Measurements from ENCODE around the gene CABCOCO1.

Gene CABCOCO1

DNA sequence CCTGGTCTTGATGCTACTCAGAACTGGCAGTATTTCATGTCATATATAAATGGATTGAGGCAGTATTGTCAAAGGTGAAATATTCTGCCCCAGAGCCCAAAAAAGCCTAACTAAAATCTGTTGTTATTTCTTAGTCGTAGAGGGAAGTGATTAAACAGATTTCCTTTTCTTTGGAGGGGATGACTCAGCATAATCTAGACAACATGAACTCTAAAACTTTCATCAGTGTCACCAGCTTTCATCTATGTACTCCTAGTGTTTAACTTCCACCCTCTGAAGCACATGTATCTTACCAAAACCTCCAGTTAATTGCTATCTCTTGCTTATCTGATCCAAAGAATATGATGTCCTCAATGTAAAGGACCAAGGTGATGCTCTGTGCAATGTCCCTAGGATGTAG, 141.7 kb downstream of the CABCOCO1 start:
- DNase-seq = no peak

DNA sequence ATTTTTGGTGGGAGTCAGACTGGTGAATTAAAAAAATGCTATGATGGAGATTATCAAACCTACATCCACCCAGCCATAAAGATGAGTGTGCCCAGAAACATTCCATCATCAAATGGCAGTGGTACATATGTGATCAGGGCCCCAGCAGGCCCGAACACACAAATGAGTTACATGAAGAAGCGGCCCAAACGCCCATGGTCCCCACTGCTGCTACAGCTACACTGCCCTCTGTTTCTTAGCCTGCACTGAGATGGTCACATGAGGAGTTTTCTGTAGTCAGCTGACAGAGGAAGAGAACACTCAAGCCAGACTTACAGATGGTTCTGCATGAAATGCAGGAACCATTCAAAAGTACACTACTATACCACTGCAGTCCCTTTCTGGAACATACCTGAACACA, 142.4 kb downstream of the CABCOCO1 start:
- DNase-seq = no peak
- no peak for TF ChIP-seq POLR2A (IDR thresholded peaks at IDR 0.05; ENCODE audit: low read length)
- no peak for TF ChIP-seq GATA1 (IDR thresholded peaks at IDR 0.05; ENCODE audit: low read depth, low read length)

More for the DNA sequence above, 141.7 kb downstream of the CABCOCO1 start:
- no peak for TF ChIP-seq POLR2A (IDR thresholded peaks at IDR 0.05; ENCODE audit: low read length)
- TF ChIP-seq GATA1 (IDR thresholded peaks at IDR 0.05; ENCODE audit: low read depth, low read length) = no peak

DNA sequence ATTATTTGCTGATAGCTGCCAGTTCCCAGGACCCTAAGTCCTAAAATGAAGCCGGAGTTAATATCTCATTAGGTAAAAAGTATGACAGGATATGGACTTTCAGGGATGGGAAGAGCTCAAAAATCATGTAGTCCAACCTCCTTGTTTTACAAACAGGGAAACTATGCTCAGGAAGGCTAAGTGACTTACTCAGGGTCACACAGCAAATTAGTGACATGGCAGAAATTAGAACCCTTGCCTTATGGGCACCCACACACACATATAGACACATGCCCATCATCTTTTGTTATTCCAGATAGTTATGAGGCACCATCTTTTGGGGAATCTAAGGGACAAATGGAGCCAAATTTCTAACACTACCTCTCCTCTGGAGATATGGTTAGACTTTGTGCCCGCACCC, 147.5 kb downstream of the CABCOCO1 start:
- no peak for DNase-seq
- no peak for TF ChIP-seq POLR2A (IDR thresholded peaks at IDR 0.05; ENCODE audit: low read length)
- no peak for TF ChIP-seq GATA1 (IDR thresholded peaks at IDR 0.05; ENCODE audit: low read depth, low read length)

DNA sequence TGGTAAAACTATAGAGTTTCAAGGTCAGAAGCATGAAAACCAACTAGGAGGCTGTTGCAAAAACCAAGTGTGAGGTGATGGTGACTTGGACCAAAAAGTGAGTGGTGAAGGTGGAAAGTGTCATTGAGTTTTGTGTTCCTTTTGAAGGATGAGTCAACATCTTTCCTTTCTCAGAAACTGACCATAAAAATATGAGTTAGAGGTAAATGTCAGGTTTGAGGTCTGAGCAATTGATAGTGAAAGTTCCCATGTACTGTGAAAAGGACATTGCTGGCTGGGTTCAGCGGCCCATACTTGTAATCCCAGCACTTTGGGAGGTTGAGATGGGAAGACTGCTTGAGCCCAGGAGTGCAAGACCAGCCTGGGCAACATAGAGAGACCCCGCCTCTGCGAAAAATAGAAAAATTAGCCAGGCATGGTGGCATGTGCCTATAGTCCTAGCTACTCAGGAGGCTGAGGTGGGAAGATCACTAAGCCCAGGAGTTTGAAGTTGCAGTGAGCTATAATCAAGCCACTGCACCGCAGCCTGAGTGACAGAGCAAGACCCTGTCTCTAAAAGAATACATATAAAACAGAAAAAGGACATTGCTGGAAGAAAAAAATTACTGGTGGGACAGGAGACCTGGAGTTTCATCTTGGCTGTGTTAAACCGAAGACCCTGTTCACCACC, 149.5 kb downstream of the CABCOCO1 start:
- TF ChIP-seq GATA1 (IDR thresholded peaks at IDR 0.05; ENCODE audit: low read depth, low read length) = no peak
- no peak for TF ChIP-seq POLR2A (IDR thresholded peaks at IDR 0.05; ENCODE audit: low read length)
- DNase-seq = no peak

DNA sequence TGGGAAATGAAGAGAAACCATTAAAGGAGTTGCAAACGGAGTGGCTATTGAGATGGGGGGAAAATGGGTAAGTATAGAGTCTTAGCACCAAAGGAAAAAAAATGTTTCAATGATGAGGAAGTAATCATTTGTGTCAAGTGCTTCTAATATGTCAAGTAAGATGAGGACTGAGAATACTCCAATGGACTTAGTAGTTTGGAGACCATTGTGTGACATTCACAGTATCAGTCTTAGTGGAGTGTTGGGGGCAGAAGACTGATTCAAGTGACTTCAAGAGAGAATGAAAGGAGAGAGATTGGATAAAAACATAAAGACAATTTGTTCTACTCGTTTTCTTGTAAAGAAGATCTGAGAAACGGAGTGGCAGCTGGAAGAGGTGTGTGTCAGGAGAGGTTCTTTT, 150.2 kb downstream of the CABCOCO1 start:
- DNase-seq = no peak
- TF ChIP-seq GATA1 (IDR thresholded peaks at IDR 0.05; ENCODE audit: low read depth, low read length) = no peak
- no peak for TF ChIP-seq POLR2A (IDR thresholded peaks at IDR 0.05; ENCODE audit: low read length)

DNA sequence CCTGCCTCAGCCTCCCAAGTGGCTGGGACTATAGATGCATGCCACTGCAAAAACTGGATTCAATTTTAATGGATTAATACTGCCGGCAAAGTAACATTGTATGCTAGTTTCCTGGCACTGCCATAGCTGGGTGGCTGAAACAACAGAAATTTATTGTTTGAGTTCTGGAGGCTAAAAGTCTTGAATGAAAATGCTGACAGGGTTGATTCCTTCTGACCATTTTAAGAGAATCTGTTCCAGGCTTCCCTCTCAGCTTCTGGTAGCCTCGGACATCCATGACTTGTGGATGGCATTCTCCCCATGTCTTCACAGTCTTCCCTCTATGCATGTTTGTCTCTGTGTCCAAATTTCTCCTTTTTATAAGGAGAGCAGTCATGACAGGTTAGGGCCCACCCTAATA, 151.4 kb downstream of the CABCOCO1 start:
- DNase-seq = no peak
- TF ChIP-seq POLR2A (IDR thresholded peaks at IDR 0.05; ENCODE audit: low read length) (no peak), GATA1 (IDR thresholded peaks at IDR 0.05; ENCODE audit: low read depth, low read length) (no peak)

DNA sequence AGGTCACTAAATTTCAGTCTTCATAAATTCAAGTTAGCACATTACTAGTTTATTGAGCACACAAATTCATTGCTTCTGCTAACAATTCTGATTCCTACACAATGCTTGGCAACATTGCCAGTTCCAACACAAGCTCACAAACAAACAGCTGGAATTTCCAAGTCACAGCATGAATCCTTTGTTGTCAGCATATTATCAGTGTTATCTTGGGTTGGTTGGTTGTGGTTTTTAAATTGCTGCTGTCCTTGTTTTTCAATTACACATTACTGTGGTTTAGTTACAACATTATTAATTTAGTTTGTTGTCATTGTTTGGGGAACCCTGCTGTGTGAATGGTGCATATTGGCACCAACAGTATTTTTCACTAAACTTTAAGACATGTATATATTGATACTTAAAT, 152.8 kb downstream of the CABCOCO1 start:
- TF ChIP-seq POLR2A (IDR thresholded peaks at IDR 0.05; ENCODE audit: low read length) (no peak), GATA1 (IDR thresholded peaks at IDR 0.05; ENCODE audit: low read depth, low read length) (no peak)
- DNase-seq = no peak
